NK-92 (cell line): Measurements from ENCODE around the gene MST1R.

ENCODE experiments used
- DNase-seq: peaks from one replicate; lab custom pipeline; 2025; ENCODE audit not compliant: unreplicated experiment; lab: John Stamatoyannopoulos, UW

The MST1R gene

DNA sequence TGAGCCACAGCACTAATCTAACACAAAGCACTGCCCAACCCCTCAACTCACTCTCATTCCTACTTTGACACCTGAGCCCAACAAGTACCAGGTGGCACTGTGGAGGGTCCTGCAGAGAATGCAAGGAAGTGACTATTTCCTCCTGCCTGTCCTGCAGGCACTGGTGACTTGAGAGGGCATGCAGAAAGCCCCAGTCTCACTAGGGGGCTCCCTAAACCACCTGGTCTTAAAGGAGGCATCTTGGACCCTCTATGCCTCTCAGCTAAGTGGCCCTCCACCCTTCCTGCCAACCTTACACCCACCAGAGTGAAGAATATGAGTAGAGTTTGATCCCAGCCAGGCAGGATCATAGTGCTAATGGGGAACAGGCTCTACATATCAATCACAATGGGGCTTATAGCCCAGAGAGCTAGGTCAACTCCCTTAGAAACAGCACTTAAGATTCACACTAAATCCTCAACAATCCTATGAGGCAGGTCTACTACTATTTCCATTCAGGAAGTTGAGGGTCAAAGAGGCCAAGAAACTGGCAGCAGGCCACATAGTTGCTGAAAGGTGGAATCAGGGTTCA, 62.5 kb downstream of the MST1R start:
- no peak for DNase-seq

DNA sequence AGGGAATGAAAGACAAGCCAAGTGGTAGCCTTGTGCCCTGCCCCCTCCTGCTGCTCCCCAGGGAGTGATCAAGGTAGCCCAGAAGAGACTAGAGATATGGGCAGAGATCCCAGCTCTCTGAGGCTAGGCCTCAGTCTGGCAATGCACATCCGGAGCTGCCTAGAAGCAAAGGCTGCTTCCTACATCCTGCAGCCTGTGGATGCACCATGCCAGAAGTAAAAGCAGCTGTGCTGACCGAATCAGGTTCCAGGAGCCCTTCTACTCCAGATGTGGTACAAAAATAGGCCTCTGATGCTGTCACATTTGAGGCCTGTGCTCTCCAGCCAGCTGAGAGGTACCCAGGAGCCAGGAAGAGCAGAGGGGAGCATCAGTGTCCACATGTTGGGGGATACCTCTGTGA, 63.3 kb downstream of the MST1R start:
- no peak for DNase-seq

DNA sequence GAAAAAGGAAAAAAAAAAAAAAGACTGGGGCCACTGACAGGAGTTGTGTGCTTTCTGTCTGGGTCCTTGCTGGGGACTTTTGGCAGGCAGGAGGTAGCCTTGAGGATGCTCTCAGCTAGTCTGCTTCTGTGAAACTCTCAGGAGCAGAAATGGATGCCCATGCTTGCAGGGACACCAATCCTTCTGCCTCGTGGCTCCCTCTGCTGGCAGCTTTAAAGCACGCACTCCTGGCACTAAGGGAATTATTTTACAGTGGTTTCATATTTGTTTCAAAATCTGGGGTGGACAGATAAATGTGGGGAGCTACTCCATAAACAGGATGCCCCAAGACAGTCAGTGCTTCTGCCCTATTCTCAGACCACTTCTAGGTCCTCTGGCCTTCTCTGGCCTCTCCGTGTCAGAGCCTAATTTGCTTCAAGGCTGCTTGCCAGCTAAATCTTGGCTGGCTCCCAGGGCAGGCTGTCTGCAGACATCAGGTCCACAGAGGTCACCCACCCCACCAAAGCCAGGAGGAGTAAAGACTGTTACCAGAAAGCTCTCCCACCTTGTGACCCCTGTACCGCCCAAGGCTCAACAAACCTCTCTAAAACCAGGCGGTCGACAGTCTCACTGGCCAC, 64.4 kb downstream of the MST1R start:
- DNase-seq: no peak
